SK-N-SH (cell line): ENCODE data around the gene IL17RC.

Source experiments
- FOXM1 ChIP-seq: IDR thresholded peaks from 2 replicates; pipeline ENCODE4 v1.4.0; 2012; ENCODE audit warnings: low read depth, mild to moderate bottlenecking
- NFIC ChIP-seq: IDR thresholded peaks from 2 replicates; pipeline ENCODE4 v1.4.0; 2012; ENCODE audit warnings: borderline replicate concordance
- NRF1 ChIP-seq: IDR thresholded peaks from 2 replicates; pipeline ENCODE4 v1.6.1; 2012; ENCODE audit warnings: low read depth, mild to moderate bottlenecking, low read length
- RAD21 ChIP-seq: IDR thresholded peaks from 2 replicates; pipeline ENCODE4 v1.6.1; 2012; ENCODE audit warnings: mild to moderate bottlenecking, low read length
- TAF1 ChIP-seq: IDR thresholded peaks from 2 replicates; pipeline ENCODE4 v1.6.1; 2012; ENCODE audit warnings: low read depth, mild to moderate bottlenecking, low read length, moderate library complexity, borderline replicate concordance

- TF ChIP-seq NRF1 (no peak), TAF1 (no peak), RAD21 (no peak), FOXM1 (no peak), NFIC (no peak)
Observed at GRCh38 chr3:9918261-9919038, 1.6 kb downstream of the IL17RC start.
